HG03457 (cell line): ENCODE data around the gene CLPX.
"Not testable (repeated sequence)": the region's sequence is repeated elsewhere in the genome, so short reads cannot be mapped to it uniquely, and the experiment has no call there.

Source experiments
- ATAC-seq: cut with Tn5 transposase; IDR thresholded peaks from one replicate; pipeline ENCODE4 v1.9.1; 2021; ENCODE audit warnings: moderate number of reproducible peaks; ENCODE audit not compliant: unreplicated experiment

CLPX gene

DNA sequence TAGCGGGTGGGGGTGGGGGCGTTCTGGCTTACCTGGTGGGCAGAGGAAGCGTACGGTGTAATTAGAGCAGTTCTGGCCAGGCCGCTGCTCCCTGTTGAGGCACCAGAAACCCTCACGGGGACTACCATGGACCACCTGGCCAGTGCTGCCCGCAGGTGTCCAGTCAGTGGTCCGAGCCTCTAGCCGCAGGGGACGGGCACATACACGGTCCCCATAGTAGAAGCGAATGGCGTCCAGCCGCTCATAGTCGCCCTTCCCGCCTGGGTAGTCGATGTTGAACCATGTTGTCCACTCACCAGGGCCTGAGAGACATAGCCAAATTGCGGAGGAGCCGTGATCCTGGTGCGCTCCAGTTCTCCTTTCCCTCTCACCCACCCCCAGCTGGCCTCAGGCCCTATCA is 21.6 kb upstream of the CLPX start:
- no peak for ATAC-seq

DNA sequence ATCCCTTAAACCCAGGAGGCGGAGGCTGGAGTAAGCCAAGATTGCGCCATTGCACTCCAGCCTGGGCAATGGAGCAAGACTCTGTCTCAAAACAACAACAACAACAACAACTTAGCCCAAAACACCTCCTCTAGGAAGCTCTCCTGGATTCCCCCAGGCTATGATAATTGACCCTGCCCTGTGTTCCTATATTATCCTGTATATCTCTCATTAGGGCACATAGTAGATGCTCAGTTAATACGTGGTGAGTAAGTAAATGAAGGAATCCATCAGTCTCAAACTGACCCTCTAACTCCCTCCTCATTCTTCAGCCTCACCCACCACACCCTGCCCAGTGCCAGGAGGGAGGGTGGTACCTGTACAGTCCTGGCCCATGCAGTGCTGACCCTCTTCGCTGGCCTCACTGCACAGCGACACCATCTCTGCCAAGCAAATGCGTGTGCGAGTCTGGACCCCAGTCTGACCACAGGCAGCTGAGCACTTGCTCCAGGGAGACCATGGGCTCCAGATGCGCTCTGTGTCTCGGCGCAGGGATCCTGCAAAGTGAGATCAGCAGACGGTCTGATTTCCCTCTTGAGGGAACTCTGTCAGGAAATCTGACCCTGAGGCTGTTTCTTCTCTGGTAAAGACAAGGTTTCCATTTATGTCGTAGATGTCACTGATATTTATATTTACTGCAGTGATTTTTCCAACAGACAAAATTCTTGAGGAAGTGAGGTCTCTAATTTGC is 20.0 kb upstream of the CLPX start:
- no peak for ATAC-seq

DNA sequence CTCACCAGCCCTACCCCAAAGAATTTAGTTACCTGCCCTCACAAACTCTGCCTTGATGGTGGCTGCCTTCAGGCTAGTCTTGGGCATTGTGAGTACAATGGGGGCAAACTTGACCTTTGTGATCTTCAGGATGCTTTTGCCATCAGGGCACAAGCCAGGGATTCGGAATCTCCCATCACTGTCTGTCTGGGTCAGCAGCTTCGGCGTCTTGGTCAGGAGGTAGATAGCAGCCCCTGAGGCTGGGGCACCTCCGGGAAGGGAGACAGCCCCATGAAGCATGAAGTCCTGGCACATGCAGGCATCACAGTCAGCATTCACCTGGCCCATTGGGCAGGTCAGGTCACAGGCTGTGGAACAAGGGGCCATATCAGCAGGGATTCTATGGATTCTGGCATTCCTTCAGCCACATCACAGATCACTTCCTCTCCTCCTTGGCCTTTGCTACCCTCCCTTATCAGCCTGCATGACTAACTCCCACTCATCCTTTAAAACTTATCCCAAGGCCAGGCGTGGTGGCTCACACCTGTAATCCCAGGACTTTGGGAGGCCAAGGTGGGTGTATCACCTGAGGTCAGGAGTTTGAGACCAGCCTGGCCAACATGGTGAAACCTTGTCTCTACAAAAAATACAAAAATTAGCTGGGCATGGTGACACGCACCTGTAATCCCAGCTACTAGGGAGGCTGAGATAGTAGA is 19.2 kb upstream of the CLPX start:
- no peak for ATAC-seq

DNA sequence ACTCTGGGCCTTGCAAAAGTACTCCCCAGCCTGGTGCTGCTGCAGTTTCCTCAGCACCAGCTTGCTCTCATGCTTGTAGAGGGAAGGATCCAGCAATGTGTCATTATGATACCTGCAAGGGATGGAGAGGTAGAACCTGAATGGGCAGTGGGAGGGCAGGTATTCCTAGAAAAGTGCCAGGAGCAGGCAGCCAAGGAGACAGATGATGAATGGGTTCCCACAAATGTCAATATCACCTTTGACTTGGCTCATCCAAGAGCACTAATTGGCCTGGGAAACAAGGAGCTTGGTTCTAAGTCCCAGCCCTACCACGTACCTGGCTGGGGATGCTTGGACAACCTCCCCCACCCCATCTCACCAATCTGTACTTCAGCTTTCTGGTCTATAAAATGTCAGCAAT is 16.8 kb upstream of the CLPX start:
- ATAC-seq: no peak

DNA sequence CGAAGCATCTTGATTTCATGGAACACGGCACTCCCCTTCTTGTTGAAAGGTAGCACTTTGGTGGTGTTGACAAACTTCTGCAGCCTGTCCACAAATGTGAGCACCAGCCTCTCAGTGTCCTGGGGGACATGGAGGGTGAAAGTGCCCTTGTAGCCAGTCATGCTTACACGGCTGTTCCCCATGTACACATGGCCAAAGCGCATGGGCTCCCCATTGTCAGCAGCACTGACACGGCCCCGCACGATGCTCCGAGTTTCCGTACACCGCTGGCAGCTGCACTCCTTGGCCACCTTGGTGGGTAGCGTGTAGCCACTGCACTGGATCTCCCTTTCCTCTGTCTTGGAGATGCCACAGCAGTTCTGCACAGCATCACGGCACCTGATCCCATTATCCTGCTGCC is 13.4 kb upstream of the CLPX start:
- ATAC-seq: no peak

DNA sequence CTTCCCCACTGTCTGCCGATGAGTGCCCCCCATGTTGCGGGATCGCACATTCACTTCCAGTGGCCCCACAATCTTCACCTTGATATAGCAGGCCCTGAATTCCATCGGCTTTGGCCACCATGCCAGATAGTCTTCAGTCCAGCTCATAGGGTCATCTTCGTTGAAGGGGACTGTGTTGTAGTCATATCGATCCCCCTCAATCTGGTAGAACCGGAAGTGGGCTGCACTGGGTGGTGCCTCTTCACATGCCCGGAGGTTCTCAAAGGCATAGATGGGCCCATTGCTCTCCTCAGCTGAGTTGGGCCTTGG is 12.1 kb upstream of the CLPX start:
- no peak for ATAC-seq

DNA sequence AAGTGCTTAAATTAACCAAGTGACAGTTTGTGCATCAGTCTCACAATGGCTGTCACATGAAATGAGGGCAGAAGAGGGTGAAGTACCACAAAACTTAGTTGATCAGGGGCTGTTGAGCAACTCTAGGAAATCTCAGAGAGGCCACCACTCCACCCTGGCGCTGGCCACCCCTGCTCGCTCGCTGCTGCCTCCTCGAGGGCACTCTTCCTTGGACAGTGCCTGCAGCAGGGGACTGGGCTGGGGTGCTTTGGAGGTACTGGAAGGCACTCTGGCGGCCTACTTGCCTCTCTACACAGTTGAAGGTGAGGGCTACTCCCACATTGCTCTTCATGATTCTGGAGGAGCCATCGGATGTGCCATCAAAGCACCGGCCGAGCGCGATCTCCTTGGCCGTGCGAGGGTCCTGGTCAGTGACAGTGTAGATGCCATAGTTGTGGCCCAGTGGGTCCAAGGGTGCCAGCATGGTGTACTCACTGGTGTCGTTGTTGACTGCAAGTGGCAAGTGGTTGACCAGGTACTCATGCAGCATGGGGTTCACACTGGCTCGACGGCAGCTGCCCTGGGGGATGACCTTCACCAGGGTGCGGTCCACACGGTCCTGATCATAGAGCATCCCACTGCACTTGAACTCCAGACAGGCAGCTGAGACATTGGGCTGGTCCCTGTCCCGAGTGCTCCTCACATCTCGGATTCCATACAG is 11.6 kb upstream of the CLPX start:
- ATAC-seq: no peak

DNA sequence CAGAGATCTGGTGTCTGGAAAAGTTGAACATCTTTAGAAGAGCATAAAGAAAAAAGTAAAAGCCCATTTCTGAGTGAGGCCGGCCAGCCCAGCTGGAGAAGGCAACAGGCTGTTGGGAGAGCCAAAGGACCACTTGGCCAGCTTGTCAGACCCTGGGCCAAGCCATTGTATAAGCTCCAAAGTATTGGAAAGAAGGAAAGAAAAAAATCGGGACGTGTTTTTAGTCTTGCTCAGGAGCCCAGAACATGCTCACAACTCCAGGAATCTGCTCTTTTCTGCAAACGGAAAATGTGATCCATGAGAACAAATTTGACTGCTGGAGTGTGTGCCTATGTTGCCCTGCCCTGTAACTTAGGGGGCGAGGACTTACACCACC is 10.4 kb upstream of the CLPX start:
- no peak for ATAC-seq

DNA sequence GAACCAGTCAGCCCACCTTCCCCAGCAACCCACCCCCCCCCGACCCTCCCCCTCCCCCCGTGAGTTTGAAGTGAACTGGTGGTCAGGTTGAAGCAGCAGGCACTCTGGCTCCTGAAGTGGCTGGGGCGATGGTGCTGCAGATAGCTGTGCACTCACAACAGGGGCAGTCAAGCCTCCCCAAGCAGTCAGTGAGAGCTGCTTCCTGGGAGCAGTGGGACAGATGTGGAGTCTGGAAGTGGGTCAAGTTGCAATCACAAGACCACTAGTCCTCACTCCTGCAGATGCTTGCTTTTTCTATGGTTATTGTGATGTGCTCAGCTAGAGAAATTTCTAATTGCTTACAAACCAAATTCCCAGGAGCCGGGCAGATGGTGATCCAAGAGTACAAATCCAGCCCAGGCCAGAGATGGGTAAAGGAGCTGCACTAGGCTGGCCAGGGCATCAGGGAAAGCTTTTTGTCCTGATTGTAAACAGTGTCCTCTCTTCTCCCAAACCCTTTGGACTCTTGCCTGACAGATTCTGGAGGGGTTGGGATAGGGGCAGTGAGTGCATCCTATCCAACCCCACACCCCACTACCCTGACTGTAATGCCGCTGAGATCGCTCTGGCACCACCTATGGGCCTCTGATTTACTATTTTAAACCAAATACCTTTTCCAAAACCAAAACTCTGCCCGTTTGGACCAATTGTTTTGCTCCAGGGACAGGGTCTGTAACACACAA is 9.8 kb upstream of the CLPX start:
- ATAC-seq: no peak

DNA sequence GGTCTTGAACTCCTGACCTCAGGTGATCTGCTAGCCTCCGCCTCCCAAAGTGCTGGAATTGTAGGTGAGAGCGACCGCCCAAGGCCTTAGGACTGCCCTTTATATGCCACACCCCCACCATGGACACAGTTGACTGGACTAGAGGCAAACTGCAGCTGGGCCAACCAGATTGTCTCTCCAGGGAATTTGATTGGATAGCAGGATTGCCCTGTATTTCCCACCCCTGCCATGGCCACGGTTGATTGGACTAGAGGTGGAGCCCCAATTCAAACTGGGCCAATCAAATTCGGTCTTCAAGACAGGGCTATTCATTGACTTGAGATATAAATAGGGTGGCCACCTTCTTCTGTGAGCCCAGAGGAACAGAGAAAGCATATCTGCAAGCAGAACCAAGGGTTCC is 6.9 kb upstream of the CLPX start:
- ATAC-seq: no peak

DNA sequence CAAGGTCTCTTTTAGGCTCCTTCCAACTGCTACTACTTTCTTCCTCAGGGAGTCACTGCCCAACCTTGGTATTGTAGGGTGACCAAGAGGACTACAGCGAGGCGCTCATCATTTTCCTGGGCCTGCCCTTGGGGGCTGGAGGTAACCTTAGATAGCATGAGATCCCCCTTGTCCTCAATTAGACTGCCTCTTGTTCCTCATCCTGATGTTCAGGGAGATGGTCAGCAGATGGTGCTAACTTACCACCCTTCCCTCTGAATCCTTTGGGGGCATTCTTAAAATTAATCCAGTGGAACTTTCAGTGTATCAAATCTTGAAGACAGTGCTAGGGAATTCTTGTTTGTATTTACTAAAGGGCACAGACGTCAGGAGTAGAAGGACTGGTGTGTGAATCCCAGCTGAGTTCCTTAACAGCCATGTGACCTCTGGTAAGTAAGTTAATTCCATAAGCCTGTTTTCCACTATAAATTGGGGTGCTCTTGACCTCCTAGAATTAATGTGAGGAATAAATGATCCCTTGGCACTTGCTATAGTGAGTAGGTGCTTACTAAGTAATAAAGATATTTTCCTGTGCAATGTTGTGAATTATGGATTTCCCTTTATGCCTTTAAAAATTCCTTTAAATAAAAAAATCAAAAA is 4.1 kb upstream of the CLPX start:
- ATAC-seq: no peak

DNA sequence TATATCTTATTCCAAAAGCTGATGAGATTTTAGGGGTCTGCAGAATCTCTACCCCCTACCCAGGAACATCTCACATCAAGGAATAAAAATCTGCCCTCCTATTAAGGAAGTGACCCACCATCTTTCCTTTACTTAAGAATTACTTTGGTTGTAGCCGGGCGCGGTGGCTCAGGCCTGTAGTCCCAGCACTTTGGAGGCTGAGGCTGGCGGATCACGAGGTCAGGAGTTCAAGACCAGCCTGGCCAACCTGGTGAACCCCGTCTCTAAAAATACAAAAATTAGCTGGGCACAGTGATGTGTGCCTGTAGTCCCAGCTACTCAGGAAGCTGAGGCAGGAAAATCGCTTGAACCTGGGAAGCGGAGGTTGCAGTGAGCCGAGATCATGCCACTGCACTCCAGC is 3.3 kb upstream of the CLPX start:
- ATAC-seq: not testable (repeated sequence)

DNA sequence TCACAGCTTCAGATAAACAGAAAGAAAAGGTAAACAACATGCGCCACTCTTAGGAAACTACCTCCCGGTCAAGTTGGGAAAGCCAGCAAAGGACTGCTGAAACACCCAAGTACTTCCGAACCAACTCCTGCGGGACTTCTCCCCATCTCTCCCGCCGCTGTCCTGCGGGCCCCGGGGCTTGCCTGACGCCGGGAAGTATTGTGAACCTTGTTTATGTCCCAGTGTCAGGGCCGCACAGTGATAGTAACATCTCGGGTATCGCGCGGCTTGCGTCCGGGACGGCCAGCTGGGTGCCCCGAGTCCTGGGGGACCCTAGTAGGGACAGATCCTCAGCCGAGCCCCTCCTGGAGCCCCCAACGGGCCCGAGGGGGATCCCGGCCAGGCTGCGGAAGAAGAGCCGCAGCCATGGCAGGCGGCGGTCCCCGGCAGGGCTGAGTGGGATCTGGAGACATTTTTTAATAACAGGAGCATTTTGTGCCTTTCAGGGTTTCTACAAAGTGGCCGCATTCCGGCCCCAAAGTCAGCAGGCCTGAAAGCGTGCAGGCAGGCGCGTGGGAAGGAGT is 756 bp downstream of the CLPX start:
- ATAC-seq: peak; percentile 24

DNA sequence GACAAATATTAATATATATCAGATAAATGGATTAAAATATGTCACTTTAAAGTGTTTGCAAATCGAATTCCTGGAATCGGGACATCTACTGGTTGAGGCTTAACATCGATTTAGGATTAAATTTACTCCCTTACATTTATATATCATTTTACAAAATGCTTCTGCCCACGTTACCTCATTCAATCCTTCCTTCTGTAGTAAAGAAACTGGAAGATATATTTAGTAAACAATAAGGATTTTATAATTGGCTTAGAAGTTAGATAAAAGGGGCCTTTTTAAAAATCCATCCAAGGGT is 1.3 kb downstream of the CLPX start:
- ATAC-seq: no peak

DNA sequence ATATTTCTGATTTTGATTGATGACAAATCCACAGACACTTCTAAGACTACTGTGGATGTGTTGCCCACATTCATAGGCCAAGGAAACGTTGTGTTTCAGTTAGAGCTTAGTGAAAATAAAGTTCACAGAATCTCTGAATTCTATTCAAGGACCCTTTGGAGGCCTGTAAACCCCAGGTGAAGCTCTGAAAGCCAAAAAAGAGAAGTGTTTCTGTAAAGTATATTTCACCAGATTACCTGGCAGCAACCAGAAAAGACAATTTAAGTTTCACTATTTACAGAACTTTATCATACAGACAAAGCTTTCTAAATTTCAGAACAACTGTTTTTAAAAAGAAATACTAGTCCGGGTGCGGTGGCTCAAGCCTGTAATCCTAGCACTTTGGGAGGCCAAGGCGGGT is 2.6 kb downstream of the CLPX start:
- ATAC-seq: no peak

DNA sequence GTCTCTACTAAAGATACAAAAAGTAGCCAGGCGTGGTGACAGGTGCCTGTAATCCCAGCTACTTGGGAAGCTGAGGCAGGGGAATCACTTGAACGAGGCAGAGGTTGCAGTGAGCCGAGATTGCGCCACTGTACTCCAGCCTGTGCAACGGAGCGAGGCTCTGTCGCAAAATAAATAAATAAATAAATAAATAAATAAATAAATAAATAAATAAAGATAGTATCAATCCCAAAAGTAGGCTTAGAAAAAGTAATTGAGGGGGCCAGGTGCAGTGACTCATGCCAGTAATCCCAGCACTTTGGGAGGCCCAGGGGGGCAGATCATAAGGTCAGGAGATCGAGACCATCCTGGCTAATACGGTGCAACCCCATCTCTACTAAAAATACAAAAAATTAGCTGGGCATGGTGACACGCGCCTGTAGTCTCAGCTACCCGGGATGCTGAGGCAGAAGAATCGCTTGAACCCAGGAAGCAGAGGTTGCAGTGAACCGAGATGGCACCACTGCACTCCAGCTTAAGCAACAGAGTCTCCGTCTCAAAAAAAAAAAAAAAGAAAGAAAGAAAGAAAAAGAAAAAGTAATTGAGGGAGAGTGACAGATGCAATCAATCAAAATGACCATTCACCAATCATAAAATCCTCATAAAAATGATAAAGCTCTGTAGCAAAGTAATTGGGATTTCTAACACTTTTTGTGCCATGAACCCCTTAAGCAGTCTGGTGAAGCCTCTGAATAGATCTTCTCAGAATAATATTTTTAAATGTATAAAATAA is 3.4 kb downstream of the CLPX start:
- not testable (repeated sequence) for ATAC-seq

DNA sequence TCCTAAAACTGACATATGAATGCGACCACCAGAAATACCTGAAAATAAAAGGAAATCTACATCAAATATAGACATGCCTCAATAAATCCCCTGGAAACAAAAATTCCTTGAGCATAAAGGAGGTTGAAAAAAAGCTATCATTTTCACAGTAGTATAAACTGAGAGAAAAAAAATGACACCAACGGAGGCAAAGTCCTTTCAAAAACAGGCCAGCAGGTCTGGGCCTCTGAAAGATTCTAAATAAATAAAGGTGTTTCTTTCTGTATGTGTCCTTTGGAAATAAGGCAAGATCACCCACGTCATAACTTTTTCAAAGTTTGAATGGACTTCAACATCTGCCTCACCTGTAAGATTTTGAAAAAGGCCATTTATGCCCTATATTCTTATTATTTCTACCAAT is 5.0 kb downstream of the CLPX start:
- ATAC-seq: no peak

DNA sequence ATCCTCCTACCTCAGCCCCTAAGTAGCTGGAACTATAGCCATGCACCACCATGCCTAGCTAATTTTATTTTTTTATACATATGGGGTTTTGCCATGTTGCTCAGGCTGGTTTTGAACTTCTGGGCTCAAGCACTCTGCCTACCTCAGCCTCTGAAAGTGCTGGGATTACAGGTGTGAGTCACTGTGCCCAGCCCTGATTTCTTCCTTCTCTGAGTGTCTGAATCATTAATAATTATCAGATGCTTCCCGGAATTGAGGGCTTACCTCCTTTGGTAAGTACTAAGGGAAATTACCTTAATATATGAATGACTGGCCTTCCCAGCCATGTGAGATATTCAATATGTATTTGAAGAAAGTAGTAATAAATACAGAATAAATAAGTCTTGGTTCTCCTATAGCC is 7.2 kb downstream of the CLPX start:
- ATAC-seq: no peak

DNA sequence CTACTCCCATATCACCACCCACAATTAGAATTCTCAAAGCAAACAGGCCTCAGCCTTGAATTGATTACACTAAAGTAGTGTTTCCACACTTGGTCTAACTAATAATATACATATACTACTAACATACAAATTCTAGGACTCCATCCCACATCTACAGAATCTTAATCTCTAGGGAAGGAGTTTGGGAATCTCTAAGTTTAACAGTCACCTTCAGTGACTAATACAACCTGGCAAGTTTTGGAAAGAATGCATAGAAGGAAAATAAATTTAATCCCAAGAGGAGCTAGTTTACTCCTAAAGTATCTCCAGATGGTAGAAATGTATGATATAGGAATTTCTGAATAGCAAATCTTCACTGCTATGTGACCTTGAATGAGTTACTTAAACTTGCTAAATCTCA is 9.1 kb downstream of the CLPX start:
- ATAC-seq: no peak

DNA sequence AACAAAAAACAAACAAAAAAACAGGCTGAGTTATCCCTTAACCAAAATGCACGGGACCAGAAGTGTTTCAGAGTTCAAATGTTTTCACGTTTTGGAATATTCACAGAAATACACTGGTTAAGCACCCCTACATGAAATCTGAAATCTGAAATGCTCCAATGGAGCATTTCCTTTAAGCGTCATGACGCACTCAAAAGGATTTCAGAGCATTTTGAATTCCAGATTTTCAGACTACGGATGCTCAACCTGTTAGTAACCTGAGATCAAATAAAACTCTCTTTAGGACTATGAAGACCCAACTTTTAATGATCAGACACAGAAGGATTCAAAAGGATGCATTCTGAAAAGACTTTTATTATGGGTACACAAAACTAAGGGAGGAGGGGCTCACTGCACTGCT is 9.6 kb downstream of the CLPX start:
- ATAC-seq: no peak
